Measurements from ENCODE around the gene PIPOX.

Gene PIPOX

DNA sequence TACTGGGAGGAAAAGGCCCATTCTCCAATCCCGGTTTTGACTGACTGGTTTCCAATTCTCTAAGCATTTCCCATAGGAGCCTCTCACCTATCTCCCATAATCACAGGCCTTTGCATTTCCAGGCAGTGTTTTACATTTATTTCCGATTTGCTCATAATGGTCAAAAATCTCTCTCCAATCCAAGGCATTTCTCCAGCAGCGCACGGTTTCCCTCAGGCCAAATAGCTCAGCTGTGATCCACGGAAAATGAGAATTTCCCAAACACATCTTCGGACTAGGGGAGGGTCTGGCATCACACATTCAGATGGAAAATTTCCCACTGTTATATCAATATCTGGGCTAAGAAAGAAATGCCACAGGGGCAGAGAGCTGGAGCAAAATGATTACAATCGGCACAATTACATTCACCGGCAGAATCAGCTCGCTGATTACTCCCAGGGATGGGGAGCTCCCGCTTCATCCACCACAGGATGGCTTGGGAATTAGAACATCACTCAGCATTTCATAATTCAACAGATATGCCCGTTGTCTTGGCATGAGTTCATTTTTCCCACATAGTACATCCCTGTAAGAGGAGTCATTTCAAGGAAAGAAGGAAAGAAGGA, 6.7 kb downstream of the PIPOX start:
- DNase-seq = no peak

- no peak for DNase-seq
Observed at GRCh38 chr17:29050176-29050575, 7.2 kb downstream of the PIPOX start.

- DNase-seq = no peak
Observed at GRCh38 chr17:29051194-29051593, 8.3 kb downstream of the PIPOX start.

DNA sequence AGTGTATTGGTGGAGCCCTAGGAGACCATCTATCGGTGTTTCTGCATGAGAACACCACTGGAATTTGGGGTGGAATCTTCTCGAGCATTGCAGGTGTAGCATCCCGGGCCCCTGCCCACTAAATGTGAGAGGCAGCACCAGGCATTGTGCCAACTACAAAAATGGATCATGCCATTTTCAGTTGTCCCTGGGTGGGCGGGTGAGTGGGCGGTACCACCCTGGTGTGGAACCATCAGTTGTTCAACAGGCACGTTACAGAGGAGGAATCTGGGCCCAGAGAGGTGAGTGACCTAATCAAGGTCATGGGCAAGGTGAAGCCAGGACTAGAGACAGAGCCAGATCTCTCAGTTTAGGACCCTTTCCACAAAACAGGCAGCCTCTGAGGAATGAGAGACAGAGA, 8.8 kb downstream of the PIPOX start:
- DNase-seq = no peak

DNA sequence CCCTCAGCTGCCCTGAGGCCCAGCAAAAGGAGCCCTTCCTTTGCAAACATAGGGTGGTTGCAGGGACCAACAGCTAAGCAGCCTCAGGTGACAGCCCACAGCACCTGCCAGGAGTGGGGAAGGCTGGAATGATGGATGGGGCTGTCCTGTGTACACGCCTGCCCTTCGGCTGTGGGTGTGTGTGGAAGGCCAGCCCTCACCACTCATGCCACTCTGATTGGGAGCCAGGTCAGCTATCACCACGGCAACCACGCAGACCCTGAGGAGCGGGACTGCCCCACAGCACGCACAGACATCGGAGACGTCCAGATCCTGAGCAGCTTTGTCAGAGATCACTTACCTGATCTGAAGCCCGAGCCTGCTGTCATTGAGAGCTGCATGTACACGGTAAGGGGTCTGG, 11.9 kb downstream of the PIPOX start:
- DNase-seq = no peak

GRCh38 chr17:29057361-29057760, 14.4 kb downstream of the PIPOX start:
- no peak for DNase-seq

DNA sequence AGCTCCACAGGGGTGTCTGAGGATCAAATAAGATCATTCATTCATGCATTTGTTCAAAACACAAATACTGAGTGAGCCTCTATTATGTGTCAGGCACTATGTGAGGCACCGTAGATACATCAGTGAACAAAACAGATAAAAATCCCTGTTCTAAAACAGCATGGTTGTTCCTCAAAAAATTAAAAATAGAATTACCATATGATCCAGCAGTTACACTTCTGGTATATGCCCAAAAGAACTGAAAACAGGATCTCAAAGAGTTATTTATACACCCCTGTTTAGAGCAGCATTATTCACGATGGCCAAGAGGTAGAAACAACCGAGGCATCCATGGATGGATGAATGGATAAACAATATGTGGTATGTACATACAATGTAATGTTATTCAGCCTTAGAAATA, 15.4 kb downstream of the PIPOX start:
- DNase-seq = no peak

DNA sequence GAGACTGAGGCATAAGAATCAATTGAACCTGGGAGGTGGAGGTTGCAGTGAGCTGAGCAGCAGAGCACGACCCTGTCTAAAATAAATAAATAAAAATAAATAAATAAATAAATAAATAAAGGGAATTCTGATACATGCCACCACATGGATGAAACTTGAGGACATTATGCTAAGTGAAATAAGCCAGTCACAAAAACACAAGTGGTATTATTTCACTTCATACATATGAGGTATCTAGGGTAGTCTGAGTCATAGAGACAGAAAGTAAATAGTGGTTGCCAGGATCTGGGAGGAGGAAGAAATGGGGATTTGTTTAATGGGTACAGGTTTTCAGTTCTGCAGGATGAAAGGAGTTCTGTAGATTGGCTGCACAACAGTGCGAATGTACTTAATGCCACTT, 16.3 kb downstream of the PIPOX start:
- DNase-seq = no peak

DNA sequence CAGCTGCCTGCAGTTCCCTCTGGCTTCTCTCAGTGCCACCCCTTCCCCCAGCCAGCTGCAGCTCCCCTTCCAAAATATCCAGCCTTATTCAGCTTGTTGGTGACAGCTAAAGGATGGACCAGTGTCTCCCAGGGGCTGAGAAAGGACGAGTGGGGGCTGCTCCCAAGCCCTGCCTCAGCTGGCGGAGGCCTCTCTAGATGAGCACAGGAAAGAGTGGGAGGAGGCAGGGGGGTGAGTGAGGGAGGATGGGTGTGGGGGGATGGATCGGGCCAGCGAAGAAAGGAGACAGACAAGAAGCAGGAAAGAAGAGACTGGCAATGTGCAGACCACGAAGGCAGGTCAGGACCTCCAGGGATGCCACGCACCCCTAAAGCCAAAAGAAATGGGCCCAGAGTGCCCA, 17.5 kb downstream of the PIPOX start:
- DNase-seq = no peak

GRCh38 chr17:29061036-29061435, 18.1 kb downstream of the PIPOX start:
- DNase-seq = no peak

GRCh38 chr17:29062215-29062614, 19.3 kb downstream of the PIPOX start:
- DNase-seq = no peak

DNA sequence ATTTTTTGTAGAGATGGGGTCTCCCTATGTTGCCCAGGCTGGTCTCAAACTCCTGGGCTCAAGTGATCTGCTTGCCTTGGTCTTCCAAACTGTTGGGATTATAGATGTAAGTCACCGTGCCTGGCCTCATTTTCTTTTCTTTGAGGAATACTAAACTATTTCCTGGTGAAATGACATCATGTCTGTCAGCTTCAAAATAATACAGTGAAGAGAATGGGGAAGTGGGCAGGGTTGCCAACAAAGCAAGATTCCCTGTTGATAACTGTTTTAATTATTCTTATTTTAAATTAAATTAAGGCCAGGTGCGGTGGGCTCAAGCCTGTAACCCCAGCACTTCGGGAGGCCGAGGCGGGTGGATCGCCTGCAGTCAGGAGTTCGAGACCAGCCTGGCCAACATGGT, 21.1 kb downstream of the PIPOX start:
- DNase-seq = no peak

DNA sequence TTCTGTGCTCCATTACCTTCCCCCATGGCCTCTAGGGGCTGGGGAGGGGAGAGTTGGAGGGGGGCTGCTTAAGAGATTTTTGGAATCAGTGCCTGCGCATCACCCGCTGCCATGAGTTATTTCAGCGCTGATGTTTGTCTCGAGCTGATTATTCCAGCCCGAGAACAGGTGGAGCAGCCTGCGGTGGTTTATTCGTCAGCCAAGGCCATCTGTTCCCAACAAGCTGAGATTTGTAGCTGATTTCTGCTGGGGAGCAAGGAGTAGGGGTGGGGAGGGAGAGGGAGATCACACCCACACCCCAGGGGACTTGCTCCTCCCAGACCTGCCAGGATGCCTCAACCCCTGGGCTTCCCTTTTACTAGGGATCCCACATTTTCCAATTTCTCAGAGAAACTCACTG, 23.1 kb downstream of the PIPOX start:
- DNase-seq = no peak

GRCh38 chr17:29066606-29067005, 23.7 kb downstream of the PIPOX start:
- DNase-seq = no peak

DNA sequence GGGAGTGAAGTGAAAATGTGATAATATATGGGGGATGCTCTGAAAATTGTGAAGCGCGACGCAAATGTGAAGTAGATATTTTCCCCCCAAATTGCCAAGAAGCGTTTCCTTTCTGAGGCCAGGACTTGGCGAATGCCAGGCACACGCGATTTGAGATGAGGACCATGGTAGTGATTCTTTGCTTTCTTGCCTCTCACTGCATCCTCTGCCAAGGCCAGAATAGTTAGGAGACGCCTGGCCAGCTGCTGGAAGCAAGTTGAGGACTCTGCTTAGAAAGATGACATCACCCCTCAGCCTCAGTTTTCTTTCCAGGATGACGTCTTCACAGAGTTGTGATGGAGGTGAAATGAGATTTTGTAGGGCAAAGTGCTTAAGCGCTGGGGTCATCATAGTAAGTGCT, 25.9 kb downstream of the PIPOX start:
- DNase-seq = no peak

DNA sequence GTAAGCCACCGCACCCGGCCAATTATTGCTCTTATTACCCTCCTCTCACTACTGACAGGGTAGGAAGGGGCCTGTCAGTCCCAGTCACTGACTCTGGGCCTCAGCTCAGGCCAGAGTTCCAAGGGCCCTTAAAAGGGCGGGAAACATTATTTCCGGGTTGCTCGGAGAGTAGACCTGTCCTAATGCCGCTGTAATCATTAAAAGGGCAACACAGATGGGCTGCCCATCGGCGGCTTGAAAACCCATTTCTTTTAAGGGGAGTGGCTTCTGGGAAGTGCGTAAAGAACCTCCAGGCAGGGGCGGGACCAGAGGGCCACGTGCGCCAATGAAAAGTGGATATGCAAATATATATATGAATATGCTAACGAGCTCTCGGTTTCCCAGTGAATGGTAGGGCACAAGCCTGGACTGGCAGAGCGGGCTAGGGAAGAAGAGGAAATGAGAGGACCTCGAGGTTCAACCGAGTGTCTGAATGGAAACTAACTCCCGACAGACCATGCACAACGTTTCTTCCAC, 26.6 kb downstream of the PIPOX start:
- no peak for DNase-seq

DNA sequence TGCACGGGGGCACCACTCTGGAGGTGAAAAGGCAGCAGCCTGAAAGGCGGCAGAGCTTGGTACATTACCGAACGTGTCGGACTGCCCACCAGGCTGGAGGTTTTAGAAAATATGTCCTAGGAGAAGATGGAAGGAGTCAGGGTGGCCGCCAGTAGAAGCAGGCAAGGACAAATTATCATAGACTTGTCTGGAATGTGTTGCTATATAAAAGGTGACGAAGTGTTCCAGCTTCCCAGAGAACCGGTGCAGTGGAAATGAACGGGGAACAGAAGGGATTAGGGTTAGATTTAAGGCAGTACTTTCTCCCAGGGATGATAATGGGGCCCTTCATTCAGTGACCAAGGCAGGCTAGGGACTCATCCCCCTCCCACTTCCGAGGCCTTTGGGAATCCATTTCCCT, 27.4 kb downstream of the PIPOX start:
- no peak for DNase-seq

DNA sequence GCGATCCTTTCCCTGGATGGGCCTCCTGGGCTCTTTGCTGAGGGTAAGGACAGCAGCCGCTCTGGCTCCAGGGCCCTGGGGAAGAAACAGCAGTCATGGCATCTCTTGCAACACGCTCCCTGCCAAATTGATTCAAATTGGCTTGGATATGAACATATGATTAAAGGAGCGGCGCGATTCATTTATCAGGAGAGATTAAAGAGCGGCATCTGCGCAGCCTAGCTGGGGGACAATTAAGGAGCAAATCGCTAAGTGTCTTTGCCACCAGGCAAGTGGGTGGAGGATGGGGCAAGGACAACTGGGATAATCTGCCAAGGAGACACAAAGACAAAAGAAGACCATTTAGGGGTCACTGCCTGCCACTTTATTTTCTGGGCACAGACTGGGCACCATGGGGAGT, 27.8 kb downstream of the PIPOX start:
- no peak for DNase-seq

DNA sequence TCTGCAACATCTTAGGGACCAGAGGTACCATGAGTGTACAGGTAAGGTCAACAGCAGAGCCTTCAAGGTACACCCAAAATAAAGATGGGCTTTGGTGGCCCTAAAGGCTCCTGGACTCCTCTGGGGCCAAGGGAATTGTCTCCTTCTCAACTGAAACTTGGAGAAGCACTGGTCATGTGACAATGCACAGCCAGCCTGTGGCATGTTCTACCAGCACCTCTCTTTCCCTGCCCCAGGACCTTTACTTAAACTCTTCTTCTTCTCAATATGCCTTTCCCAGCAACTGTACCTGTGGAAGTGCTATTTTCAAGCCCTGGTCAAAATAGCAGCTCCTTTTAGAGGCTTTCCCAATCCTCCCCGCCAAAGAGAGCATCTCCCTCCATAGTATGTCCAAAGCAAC, 28.4 kb downstream of the PIPOX start:
- no peak for DNase-seq

GRCh38 chr17:29073045-29073444, 30.1 kb downstream of the PIPOX start:
- no peak for DNase-seq

DNA sequence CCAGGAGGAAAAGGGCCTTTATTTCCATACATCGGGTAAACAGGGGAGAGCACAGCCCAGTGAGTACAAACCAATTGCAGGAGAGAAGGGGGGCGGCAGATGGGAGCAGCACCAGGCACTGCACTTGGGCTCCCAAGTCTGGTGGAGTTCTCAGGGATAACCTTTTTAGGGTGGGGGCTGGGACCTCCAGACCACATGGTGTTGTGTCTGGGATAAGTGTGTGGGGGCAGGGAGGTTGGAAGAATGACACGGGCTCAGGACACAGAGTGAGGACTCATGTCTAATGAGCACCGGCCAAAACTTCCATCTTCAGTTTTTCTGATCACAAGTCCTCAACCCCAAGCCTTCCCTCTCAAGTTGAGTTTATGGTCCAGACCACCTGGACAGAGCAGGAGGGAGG, 30.6 kb downstream of the PIPOX start:
- no peak for DNase-seq

DNA sequence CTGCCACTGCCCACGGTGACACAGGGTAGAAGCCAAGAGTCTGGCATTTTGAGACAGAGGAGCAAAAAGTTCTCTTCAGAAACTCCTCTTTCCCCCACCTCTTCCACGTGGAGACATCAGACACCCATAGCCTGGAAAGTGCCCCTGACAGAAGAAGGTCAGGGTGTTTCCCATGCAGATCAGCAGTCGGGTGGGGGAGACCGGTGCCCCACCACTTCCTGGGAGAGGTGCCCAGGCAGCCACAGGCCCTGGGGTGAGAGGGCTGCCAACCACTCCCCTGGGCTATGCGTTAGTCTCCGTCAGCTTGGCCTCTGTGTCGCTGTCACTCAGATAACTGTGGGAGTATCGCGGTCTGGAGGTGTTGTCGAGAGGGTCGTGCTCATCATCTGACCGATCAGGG, 31.5 kb downstream of the PIPOX start:
- DNase-seq = no peak

- no peak for DNase-seq
Observed at GRCh38 chr17:29076087-29076486, 33.1 kb downstream of the PIPOX start.

DNA sequence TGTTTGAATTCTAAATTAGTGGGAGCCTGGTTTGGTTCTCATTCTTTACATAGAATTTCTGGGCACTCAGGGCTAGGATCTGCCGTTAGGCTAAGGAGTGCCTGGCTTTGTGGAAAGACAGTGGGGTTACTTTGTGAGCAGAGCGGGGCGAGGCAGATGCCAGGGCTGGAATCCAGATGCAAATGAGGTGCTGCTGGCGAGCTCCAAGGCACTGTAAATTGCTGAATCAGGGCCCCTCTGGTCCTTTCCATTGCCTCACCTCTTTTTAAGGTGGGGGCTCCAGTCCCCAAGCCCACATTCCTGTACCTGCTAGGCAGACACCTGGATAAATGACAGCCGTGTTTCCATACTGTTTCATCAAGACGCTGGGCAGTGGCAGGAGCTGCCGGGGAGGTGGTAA, 33.8 kb downstream of the PIPOX start:
- DNase-seq = no peak

DNA sequence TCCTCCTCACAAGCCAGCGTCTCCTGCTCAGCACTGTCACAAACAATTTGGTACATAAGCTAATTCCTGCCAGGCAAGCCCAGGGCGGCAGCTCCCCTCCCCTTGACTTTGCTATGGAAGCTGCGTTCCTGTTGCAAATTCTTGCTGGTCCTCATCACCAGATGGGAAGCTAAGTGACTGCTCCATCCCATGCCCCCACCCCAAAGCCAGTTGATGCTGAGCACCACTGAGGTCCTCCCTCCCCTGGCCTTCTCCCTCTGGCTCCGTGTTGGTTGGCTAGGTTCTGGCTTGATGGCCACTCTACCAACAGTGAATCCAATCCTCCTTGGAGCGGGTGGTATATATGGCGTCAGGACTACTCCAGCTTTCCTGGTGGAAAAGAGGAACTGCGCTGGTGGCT, 34.4 kb downstream of the PIPOX start:
- no peak for DNase-seq

Data from activated CD4-positive, alpha-beta T cell treated with anti-CD3 and anti-CD28 coated beads, Interleukin-2, amount 50 U/mL, for 1 hour (primary cell).